HG03558 (cell line): ENCODE measurements around the gene METTL2A.
A peak's percentile ranks its signal among the peaks of the same experiment; 100 is the strongest.
"Not testable (repeated sequence)": the region's sequence is repeated elsewhere in the genome, so short reads cannot be mapped to it uniquely, and the experiment has no call there.

Source experiments
- ATAC-seq: cut with Tn5 transposase; IDR thresholded peaks from one replicate; pipeline ENCODE4 v1.9.1; 2021; ENCODE audit warnings: moderate number of reproducible peaks; ENCODE audit not compliant: unreplicated experiment; ENCODE audit errors: extremely low read depth

METTL2A gene

GRCh38 chr17:62423647-62424461, at the start of gene METTL2A:
TSS of gene METTL2A (plus strand) at chr17:62423897. CDS start at chr17:62423903, 6 bp downstream.
- peak; percentile 87 for ATAC-seq

GRCh38 chr17:62380253-62380652, 43.4 kb upstream of the METTL2A start, which contains the start of gene EFCAB3:
TSS of gene EFCAB3 (plus strand) at chr17:62380553. CDS start at chr17:62382980, 2,427 bp downstream.
- ATAC-seq, result no peak

- ATAC-seq, result no peak
These were observed 42.1 kb upstream of the METTL2A start for GRCh38 chr17:62381561-62381960.

GRCh38 chr17:62388856-62389255, 34.8 kb upstream of the METTL2A start:
- no peak for ATAC-seq

- no peak for ATAC-seq
These were observed 30.8 kb upstream of the METTL2A start for GRCh38 chr17:62392908-62393307.

- ATAC-seq, result no peak
These were observed 24.8 kb upstream of the METTL2A start for GRCh38 chr17:62398891-62399290.

- ATAC-seq, result no peak
These were observed 18.2 kb upstream of the METTL2A start for GRCh38 chr17:62405451-62405850.

GRCh38 chr17:62413090-62413489, 10.6 kb upstream of the METTL2A start:
- ATAC-seq, result not testable (repeated sequence)

GRCh38 chr17:62426214-62426613, 2.5 kb downstream of the METTL2A start:
- not testable (repeated sequence) for ATAC-seq

- not testable (repeated sequence) for ATAC-seq
These were observed 11.6 kb downstream of the METTL2A start for GRCh38 chr17:62435251-62435650.

GRCh38 chr17:62441181-62441580, 17.5 kb downstream of the METTL2A start:
- not testable (repeated sequence) for ATAC-seq

- no peak for ATAC-seq
These were observed 20.4 kb downstream of the METTL2A start for GRCh38 chr17:62444063-62444462.

- ATAC-seq, result not testable (repeated sequence)
These were observed 22.1 kb downstream of the METTL2A start for GRCh38 chr17:62445791-62446190.

- not testable (repeated sequence) for ATAC-seq
These were observed 28.5 kb downstream of the METTL2A start for GRCh38 chr17:62452195-62452594.

- not testable (repeated sequence) for ATAC-seq
These were observed 29.3 kb downstream of the METTL2A start for GRCh38 chr17:62453041-62453440.

- not testable (repeated sequence) for ATAC-seq
These were observed 30.0 kb downstream of the METTL2A start for GRCh38 chr17:62453656-62454055.

GRCh38 chr17:62454111-62454510, 30.4 kb downstream of the METTL2A start:
- ATAC-seq, result not testable (repeated sequence)

GRCh38 chr17:62456016-62456415, 32.3 kb downstream of the METTL2A start:
- ATAC-seq, result no peak

GRCh38 chr17:62458483-62458882, 34.8 kb downstream of the METTL2A start:
- not testable (repeated sequence) for ATAC-seq

- ATAC-seq, result not testable (repeated sequence)
These were observed 40.7 kb downstream of the METTL2A start for GRCh38 chr17:62464422-62464821.

- not testable (repeated sequence) for ATAC-seq
These were observed 41.6 kb downstream of the METTL2A start for GRCh38 chr17:62465271-62465670.
